HG03432 (cell line): ENCODE data around the gene PPP1R9A.

Experiments used
- ATAC-seq: cut with Tn5 transposase; IDR thresholded peaks from one replicate; pipeline ENCODE4 v1.9.1; 2021; ENCODE audit warnings: mild to moderate bottlenecking, moderate library complexity; ENCODE audit not compliant: unreplicated experiment

PPP1R9A gene

GRCh38 chr7:94908323-94909178 lies 1.2 kb downstream of the PPP1R9A start:
- ATAC-seq, result no peak

- ATAC-seq, result no peak
Measured at GRCh38 chr7:94909179-94909466, 1.7 kb downstream of the PPP1R9A start.

GRCh38 chr7:94912085-94912484 lies 4.7 kb downstream of the PPP1R9A start:
- no peak for ATAC-seq

GRCh38 chr7:94913391-94913790 lies 6.0 kb downstream of the PPP1R9A start:
- ATAC-seq, result no peak

GRCh38 chr7:94921911-94922310 lies 14.5 kb downstream of the PPP1R9A start:
- ATAC-seq, result no peak

- ATAC-seq, result no peak
Measured at GRCh38 chr7:94922457-94922856, 15.1 kb downstream of the PPP1R9A start.

GRCh38 chr7:94923412-94923811 lies 16.0 kb downstream of the PPP1R9A start:
- no peak for ATAC-seq

- ATAC-seq, result no peak
Measured at GRCh38 chr7:94928168-94928707, 20.8 kb downstream of the PPP1R9A start.

GRCh38 chr7:94933256-94933990 lies 26.0 kb downstream of the PPP1R9A start:
- ATAC-seq, result no peak

- no peak for ATAC-seq
Measured at GRCh38 chr7:94939395-94939794, 32.0 kb downstream of the PPP1R9A start.

GRCh38 chr7:94940241-94940640 lies 32.8 kb downstream of the PPP1R9A start:
- ATAC-seq, result no peak

- no peak for ATAC-seq
Measured at GRCh38 chr7:94941844-94942632, 34.6 kb downstream of the PPP1R9A start.

GRCh38 chr7:94943134-94943533 lies 35.7 kb downstream of the PPP1R9A start:
- no peak for ATAC-seq

- ATAC-seq, result no peak
Measured at GRCh38 chr7:94949532-94949931, 42.1 kb downstream of the PPP1R9A start.

GRCh38 chr7:94955807-94956206 lies 48.4 kb downstream of the PPP1R9A start:
- ATAC-seq, result no peak

- no peak for ATAC-seq
Measured at GRCh38 chr7:94957061-94957460, 49.7 kb downstream of the PPP1R9A start.

GRCh38 chr7:94962661-94963060 lies 55.3 kb downstream of the PPP1R9A start:
- no peak for ATAC-seq

- ATAC-seq, result no peak
Measured at GRCh38 chr7:94969434-94970084, 62.2 kb downstream of the PPP1R9A start.

GRCh38 chr7:94970085-94970576 lies 62.7 kb downstream of the PPP1R9A start:
- no peak for ATAC-seq

- ATAC-seq, result no peak
Measured at GRCh38 chr7:94971051-94971867, 63.9 kb downstream of the PPP1R9A start.
